ENCODE measurements around the gene PLAC8. TPM values are rescaled to one million over a fixed set of nuclear protein-coding genes. Genes with fewer than 3 reads are reported as not detected.

PLAC8 gene
- total RNA-seq, 1 experiment from 2014 or later = 1.6 TPM

- H3F3A ChIP-seq (ENCODE audit: low read length, unreplicated experiment) = no peaks in the 10 kb centered on the region
- ChIA-PET POLR2A (ENCODE audit: unreplicated experiment) (no interaction called here), CTCF (no interaction called here)
- no peaks in the 10 kb centered on the region; the same call in 1 of the 2 replicates for H3K36me3 ChIP-seq (ENCODE audit: low read depth, low read length)
- H2AFZ ChIP-seq (ENCODE audit: low read length) = no peak overlapping the region
- H3K4me1 ChIP-seq (ENCODE audit: insufficient read depth, low read length) = peaks cover 25% of the 10 kb centered on the region
- no peak overlapping the region for H3K9ac ChIP-seq (ENCODE audit: low read length)
- H3K4me3 ChIP-seq (ENCODE audit: low read length) = no peak overlapping the region
- no peak overlapping the region for H3K27ac ChIP-seq (ENCODE audit: low read length)
- H3K4me2 ChIP-seq (ENCODE audit: low read length) = no peak overlapping the region
- H3K9me2 ChIP-seq (replicated peaks; ENCODE audit: low read length) = no peaks in the 10 kb centered on the region
- peaks cover 87% of the 10 kb centered on the region for H3K79me2 ChIP-seq (ENCODE audit: low read length)
- no peak for ATAC-seq
- BruUV-seq (replicated peaks) = no TSS peak
- TF ChIP-seq EZH2 (IDR thresholded peaks at IDR 0.05; ENCODE audit: low read length, unreplicated experiment) (no peak), CTCF (conservative IDR thresholded peaks at IDR 0.05; ENCODE audit: low read depth, low read length) (no peak), EZH2phosphoT487 (IDR thresholded peaks at IDR 0.05; ENCODE audit: borderline replicate concordance, low read length) (no peak)
- no peaks in the 10 kb centered on the region for H3K27me3 ChIP-seq (ENCODE audit: low read length)
- DNase-seq = no peak
- H3K9me3 ChIP-seq (ENCODE audit: low read length) = no peaks in the 10 kb centered on the region
- intact Hi-C loops (cut with micrococcal nuclease) = no loop called here
- no peaks in the 10 kb centered on the region for H4K20me1 ChIP-seq (ENCODE audit: low read length)
Measured at GRCh38 chr4:83040269-83040668, 74.3 kb downstream of the PLAC8 start.

Other genes starting within 250 kb of the PLAC8 start
- 47.4 and 77.1 TPM in 2 replicates for gene SEC31A, start 223.6 kb downstream of the PLAC8 start, total RNA-seq (2014; rRNA removed)
- 3.2 and 3.3 TPM in 2 replicates for gene THAP9, start 214.0 kb downstream of the PLAC8 start, total RNA-seq (2014; rRNA removed)
- 12.7 and 15.9 TPM in 2 replicates for gene LIN54, start 103.9 kb downstream of the PLAC8 start, total RNA-seq (2014; rRNA removed)
- 49.5 and 58.3 TPM in 2 replicates for gene COPS4, start 79.5 kb downstream of the PLAC8 start, total RNA-seq (2014; rRNA removed)
- 22.0 and 23.8 TPM in 2 replicates for gene COQ2, start 170.1 kb upstream of the PLAC8 start, total RNA-seq (2014; rRNA removed)
- 4.2 and 9.1 TPM in 2 replicates for gene HPSE, start 220.1 kb upstream of the PLAC8 start, total RNA-seq (2014; rRNA removed)